H9 (cell line): ENCODE results near the gene LSM2. TPM values are rescaled to one million over a fixed set of nuclear protein-coding genes. Genes with fewer than 3 reads are reported as not detected.

ENCODE experiments used
- DNase-seq: peaks from one replicate; pipeline ENCODE4 v3.0.0-alpha.2; 2017
- H2AFZ ChIP-seq: one replicate; pipeline ENCODE4 v1.6.1; 2013; ENCODE audit warnings: mild to moderate bottlenecking, low read length, control low read depth, moderate library complexity
- H2AK5ac ChIP-seq: 2 replicates; pipeline ENCODE4 v1.6.1; 2013; ENCODE audit warnings: low read length, control low read depth, mixed read lengths; ENCODE audit not compliant: insufficient read length
- H2BK120ac ChIP-seq: one replicate; pipeline ENCODE4 v1.6.1; 2013; ENCODE audit warnings: low read depth, mild to moderate bottlenecking, low read length, control low read depth, inconsistent platforms; ENCODE audit not compliant: poor library complexity, severe bottlenecking
- H2BK12ac ChIP-seq: 2 replicates; pipeline ENCODE4 v1.6.1; 2013; ENCODE audit warnings: low read length, control low read depth, mixed read lengths, low read depth; ENCODE audit not compliant: insufficient read length
- H2BK15ac ChIP-seq: 2 replicates; pipeline ENCODE4 v1.6.1; 2013; ENCODE audit warnings: low read depth, low read length, control low read depth
- H2BK20ac ChIP-seq: one replicate; pipeline ENCODE4 v1.6.1; 2013; ENCODE audit warnings: low read depth, mild to moderate bottlenecking, low read length, control low read depth, inconsistent platforms; ENCODE audit not compliant: poor library complexity, severe bottlenecking
- H2BK5ac ChIP-seq: 2 replicates; pipeline ENCODE4 v1.6.1; 2013; ENCODE audit warnings: low read length, control low read depth, mixed read lengths; ENCODE audit not compliant: insufficient read length
- H3K14ac ChIP-seq: 2 replicates; pipeline ENCODE4 v1.6.1; 2013; ENCODE audit warnings: low read length, control low read depth; ENCODE audit not compliant: insufficient read depth
- H3K18ac ChIP-seq: 2 replicates; pipeline ENCODE4 v1.6.1; 2013; ENCODE audit warnings: low read depth, mild to moderate bottlenecking, mixed read lengths, low read length, control low read depth; ENCODE audit not compliant: insufficient read length
- H3K23ac ChIP-seq: 2 replicates; pipeline ENCODE4 v1.6.1; 2013; ENCODE audit warnings: low read length, control low read depth, mixed read lengths, low read depth; ENCODE audit not compliant: insufficient read length
- H3K23me2 ChIP-seq: 2 replicates; pipeline ENCODE4 v1.6.1; 2013; ENCODE audit warnings: low read depth, mild to moderate bottlenecking, mixed read lengths, low read length, control low read depth; ENCODE audit not compliant: insufficient read length, poor library complexity, severe bottlenecking
- H3K27ac ChIP-seq: 2 replicates; pipeline ENCODE4 v1.5.1; 2013; ENCODE audit warnings: low read length, control low read depth, mixed read lengths, low read depth; ENCODE audit not compliant: insufficient read length
- H3K27me3 ChIP-seq: 2 replicates; pipeline ENCODE4 v1.6.1; 2013; ENCODE audit warnings: low read length, control low read depth, inconsistent platforms; ENCODE audit not compliant: insufficient read depth
- H3K4ac ChIP-seq: 2 replicates; pipeline ENCODE4 v1.6.1; 2013; ENCODE audit warnings: low read depth, mild to moderate bottlenecking, control low read depth, inconsistent platforms, low read length, moderate library complexity
- H3K4me1 ChIP-seq: 2 replicates; pipeline ENCODE4 v1.6.1; 2013; ENCODE audit warnings: low read length, control low read depth, inconsistent platforms; ENCODE audit not compliant: insufficient read depth
- H3K4me2 ChIP-seq: 2 replicates; pipeline ENCODE4 v1.6.1; 2013; ENCODE audit warnings: low read length, control low read depth, mixed read lengths; ENCODE audit not compliant: insufficient read length, insufficient read depth
- H3K56ac ChIP-seq: 2 replicates; pipeline ENCODE4 v1.6.1; 2013; ENCODE audit warnings: low read depth, mild to moderate bottlenecking, mixed read lengths, low read length, control low read depth; ENCODE audit not compliant: insufficient read length
- H3K79me1 ChIP-seq: 2 replicates; pipeline ENCODE4 v1.6.1; 2013; ENCODE audit warnings: low read depth, mild to moderate bottlenecking, moderate library complexity, low read length, control low read depth, inconsistent platforms; ENCODE audit not compliant: insufficient read depth, poor library complexity, severe bottlenecking
- H3K79me2 ChIP-seq: 2 replicates; pipeline ENCODE4 v1.6.1; 2013; ENCODE audit warnings: low read length, control low read depth, inconsistent platforms; ENCODE audit not compliant: insufficient read depth
- H3K9ac ChIP-seq: 2 replicates; pipeline ENCODE4 v1.6.1; 2013; ENCODE audit warnings: low read length, control low read depth, mixed read lengths; ENCODE audit not compliant: insufficient read length; ENCODE audit errors: extremely low read depth
- H3K9me3 ChIP-seq: one replicate; pipeline ENCODE4 v1.6.1; 2013; ENCODE audit warnings: low read depth, low read length, inconsistent platforms; ENCODE audit not compliant: control insufficient read depth
- H3T11ph ChIP-seq: one replicate; pipeline ENCODE4 v1.6.1; 2013; ENCODE audit warnings: mild to moderate bottlenecking, low read length, control low read depth, inconsistent platforms
- H4K20me1 ChIP-seq: one replicate; pipeline ENCODE4 v1.6.1; 2013; ENCODE audit not compliant: control insufficient read depth, insufficient read length, insufficient read depth
- H4K5ac ChIP-seq: 2 replicates; pipeline ENCODE4 v1.6.1; 2013; ENCODE audit warnings: low read depth, mild to moderate bottlenecking, mixed read lengths, low read length, control low read depth; ENCODE audit not compliant: insufficient read length
- H4K8ac ChIP-seq: replicated peaks from 2 replicates; pipeline ENCODE4 v1.6.1; 2013; ENCODE audit warnings: low read length, control low read depth, mixed read lengths, low read depth; ENCODE audit not compliant: insufficient read length
- H4K91ac ChIP-seq: 2 replicates; pipeline ENCODE4 v1.6.1; 2013; ENCODE audit warnings: low read depth, mild to moderate bottlenecking, moderate library complexity, mixed read lengths, low read length, control low read depth; ENCODE audit not compliant: insufficient read length
- H3K27ac Mint-ChIP-seq, 3 experiments: 2 replicates in 2 of 3; 3 replicates in 1 of 3; pipeline ENCODE4 v1.8.0; 2020 to 2021; ENCODE audit warnings: mixed read lengths in 3 of 3, mild to moderate bottlenecking in 1 of 3, moderate library complexity in 1 of 3
- H3K27me3 Mint-ChIP-seq: 2 replicates; pipeline ENCODE4 v1.8.0; 2021; ENCODE audit warnings: low read depth, mild to moderate bottlenecking, moderate library complexity, mixed read lengths
- H3K36me3 Mint-ChIP-seq, 3 experiments: 2 replicates in 2 of 3; 3 replicates in 1 of 3; pipeline ENCODE4 v1.8.0; 2020 to 2021; ENCODE audit warnings: low read depth in 3 of 3, mixed read lengths in 3 of 3; ENCODE audit not compliant: insufficient read depth in 1 of 3
- H3K4me1 Mint-ChIP-seq, 2 experiments: 2 replicates each; pipeline ENCODE4 v1.8.0; 2020; ENCODE audit warnings: mixed read lengths in 2 of 2
- H3K4me3 Mint-ChIP-seq, 2 experiments: 2 replicates in 1 of 2; 3 replicates in 1 of 2; pipeline ENCODE4 v1.8.0; 2020 to 2021; ENCODE audit warnings: mild to moderate bottlenecking in 2 of 2, mixed read lengths in 2 of 2, moderate library complexity in 1 of 2
- H3K9me3 Mint-ChIP-seq, 2 experiments: 2 replicates in 1 of 2; 3 replicates in 1 of 2; pipeline ENCODE4 v1.8.0; 2020; ENCODE audit warnings: mild to moderate bottlenecking in 2 of 2, mixed read lengths in 2 of 2, moderate library complexity in 1 of 2
- WGBS: extraction: QIAGEN DNeasy Blood & Tissue Kit; methylation state at CpG from one replicate; pipeline ENCODE4 v1.1.7; 2013; ENCODE audit warnings: missing lambda C conversion rate, low lambda C conversion rate, mixed read lengths; ENCODE audit not compliant: insufficient read length; ENCODE audit errors: extremely low coverage; 5-methylcytosine and 5-hydroxymethylcytosine counted together
- total RNA-seq: library from RNA; stranded (reverse); gene quantifications from 2 replicates; pipeline ENCODE4 v1.2.1, GENCODE V29; 2021
- TF ChIP-seq, protein P1 (sequence below): fragments of 200-600 bp; sonication (generic); conservative IDR thresholded peaks from 3 replicates; pipeline ENCODE4 v1.8.0; 2021; ENCODE audit warnings: antibody characterized with exemption, mild to moderate bottlenecking

LSM2 gene
- total RNA-seq, 1 experiment from 2014 or later: 123 TPM

DNA sequence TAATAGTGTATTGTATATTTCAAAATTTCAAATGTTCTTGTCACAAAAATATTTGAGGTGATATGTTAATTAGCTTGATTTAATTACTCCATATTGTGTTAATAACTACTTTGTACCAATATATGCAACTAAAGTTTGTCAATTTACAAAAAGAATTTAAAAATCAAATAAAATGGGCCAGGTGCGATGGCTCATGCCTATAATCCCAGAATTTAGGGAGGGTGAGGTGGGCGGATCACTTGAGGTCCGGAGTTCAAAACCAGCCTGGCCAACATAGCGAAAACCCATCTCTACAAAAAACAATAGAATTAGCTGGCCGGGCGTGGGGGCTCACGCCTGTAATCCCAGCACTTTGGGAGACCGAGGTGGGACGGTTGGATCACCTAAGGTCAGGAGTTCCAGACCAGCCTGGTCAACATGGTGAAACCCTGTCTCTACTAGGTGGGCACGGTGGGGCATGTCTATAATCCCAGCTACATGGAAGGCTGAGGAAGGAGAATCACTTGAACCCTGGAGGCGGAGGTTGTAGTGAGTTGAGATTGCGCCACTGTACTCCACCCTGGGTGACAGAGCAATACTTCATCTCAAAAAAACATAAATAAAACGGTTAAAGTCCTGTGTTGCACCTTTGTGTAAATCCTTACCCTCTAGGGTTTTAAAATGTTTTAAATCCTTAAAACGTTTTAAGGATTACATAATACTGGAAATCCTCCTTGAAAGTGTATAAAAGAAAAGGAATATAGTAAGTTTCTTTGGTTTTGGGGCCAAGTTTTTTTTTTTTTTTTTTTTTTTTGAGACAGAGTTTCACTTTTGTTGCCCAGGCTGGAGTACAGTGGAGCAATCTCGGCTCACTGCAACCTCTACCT is 24.8 kb upstream of the LSM2 start:
- no peak overlapping the region for H4K5ac ChIP-seq
- H3K23me2 ChIP-seq: peaks cover 30% of the 10 kb centered on the region
- no peak overlapping the region for H3T11ph ChIP-seq
- H3K14ac ChIP-seq: no peak overlapping the region
- peaks cover 17% of the 10 kb centered on the region; the same call in 1 of the 2 replicates for H3K79me2 ChIP-seq
- H3K18ac ChIP-seq: no peak overlapping the region
- H2AK5ac ChIP-seq: no peak overlapping the region
- no peak overlapping the region for H2AFZ ChIP-seq
- TF ChIP-seq, protein P1, sequence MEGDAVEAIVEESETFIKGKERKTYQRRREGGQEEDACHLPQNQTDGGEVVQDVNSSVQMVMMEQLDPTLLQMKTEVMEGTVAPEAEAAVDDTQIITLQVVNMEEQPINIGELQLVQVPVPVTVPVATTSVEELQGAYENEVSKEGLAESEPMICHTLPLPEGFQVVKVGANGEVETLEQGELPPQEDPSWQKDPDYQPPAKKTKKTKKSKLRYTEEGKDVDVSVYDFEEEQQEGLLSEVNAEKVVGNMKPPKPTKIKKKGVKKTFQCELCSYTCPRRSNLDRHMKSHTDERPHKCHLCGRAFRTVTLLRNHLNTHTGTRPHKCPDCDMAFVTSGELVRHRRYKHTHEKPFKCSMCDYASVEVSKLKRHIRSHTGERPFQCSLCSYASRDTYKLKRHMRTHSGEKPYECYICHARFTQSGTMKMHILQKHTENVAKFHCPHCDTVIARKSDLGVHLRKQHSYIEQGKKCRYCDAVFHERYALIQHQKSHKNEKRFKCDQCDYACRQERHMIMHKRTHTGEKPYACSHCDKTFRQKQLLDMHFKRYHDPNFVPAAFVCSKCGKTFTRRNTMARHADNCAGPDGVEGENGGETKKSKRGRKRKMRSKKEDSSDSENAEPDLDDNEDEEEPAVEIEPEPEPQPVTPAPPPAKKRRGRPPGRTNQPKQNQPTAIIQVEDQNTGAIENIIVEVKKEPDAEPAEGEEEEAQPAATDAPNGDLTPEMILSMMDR: no peak
- peaks cover 0 to 6% of the 10 kb centered on the region in 2 experiments; a peak in 2 of 5 replicates for H3K9me3 Mint-ChIP-seq
- H2BK20ac ChIP-seq: no peak overlapping the region
- H3K4ac ChIP-seq: no peak overlapping the region
- peaks cover 4% of the 10 kb centered on the region for H3K27me3 Mint-ChIP-seq
- no peaks in the 10 kb centered on the region for H4K20me1 ChIP-seq
- no peak overlapping the region for H2BK120ac ChIP-seq
- H2BK15ac ChIP-seq: no peak overlapping the region
- no peak overlapping the region for H2BK12ac ChIP-seq
- H4K8ac ChIP-seq: no peak overlapping the region
- H3K4me1 Mint-ChIP-seq: peaks cover 18 to 23% of the 10 kb centered on the region in 2 experiments
- DNase-seq: no peak
- no peak overlapping the region for H3K23ac ChIP-seq
- H3K79me1 ChIP-seq: peaks cover under 1% of the 10 kb centered on the region
- H2BK5ac ChIP-seq: no peak overlapping the region
- WGBS: no CpG with 5 or more reads among the region's 15 CpGs
- no peaks in the 10 kb centered on the region for H3K4me1 ChIP-seq
- no peaks in the 10 kb centered on the region for H3K9me3 ChIP-seq
- no peak overlapping the region; a peak in 1 of 7 replicates for H3K27ac Mint-ChIP-seq
- peaks cover 16 to 19% (median 17%) of the 10 kb centered on the region in 3 experiments for H3K36me3 Mint-ChIP-seq
- no peak overlapping the region for H4K91ac ChIP-seq
- no peak overlapping the region for H3K27ac ChIP-seq
- no peak overlapping the region for H3K56ac ChIP-seq
- H3K9ac ChIP-seq: no peak overlapping the region
- peak overlapping the region; percentile 79 to 88 for H3K4me3 Mint-ChIP-seq
- no peaks in the 10 kb centered on the region for H3K27me3 ChIP-seq
- H3K4me2 ChIP-seq: peak overlapping the region; percentile 61
